HFFc6 (cell line): ENCODE data around the gene INSIG1. TPM values are rescaled to one million over a fixed set of nuclear protein-coding genes. Genes with fewer than 3 reads are reported as not detected.

Source experiments
- DNase-seq: peaks from one replicate; pipeline ENCODE4 v3.0.0-alpha.2; 2018
- H3K27ac Mint-ChIP-seq: 2 replicates; pipeline ENCODE4 v1.8.0; 2020; ENCODE audit warnings: mild to moderate bottlenecking, mixed read lengths
- H3K27me3 Mint-ChIP-seq: 2 replicates; pipeline ENCODE4 v1.8.0; 2021; ENCODE audit warnings: mild to moderate bottlenecking, moderate library complexity, mixed read lengths; ENCODE audit not compliant: insufficient read depth
- H3K36me3 Mint-ChIP-seq: 2 replicates; pipeline ENCODE4 v1.8.0; 2021; ENCODE audit warnings: low read depth, mixed read lengths
- H3K4me1 Mint-ChIP-seq: 2 replicates; pipeline ENCODE4 v1.8.0; 2020; ENCODE audit warnings: low read depth, mixed read lengths
- H3K4me3 Mint-ChIP-seq: 2 replicates; pipeline ENCODE4 v1.8.0; 2020; ENCODE audit warnings: mild to moderate bottlenecking, moderate library complexity, mixed read lengths
- H3K9me3 Mint-ChIP-seq: 2 replicates; pipeline ENCODE4 v1.8.0; 2020; ENCODE audit warnings: mild to moderate bottlenecking, mixed read lengths
- total RNA-seq, 6 experiments: library from RNA; stranded (reverse); fragmentation: NEBNext Ultra II Directional; extraction: Animal tissue kit (Norgen Biotek cat#: 25700); gene quantifications; 2 replicates in 1 of 6; 3 replicates in 5 of 6; pipeline ENCODE4 v1.2.3, GENCODE V29; 2021
- TF ChIP-seq, protein P1 (sequence below): fragments of 200-600 bp; sonication (generic); IDR thresholded peaks from 2 replicates; pipeline ENCODE4 v1.5.0; 2021; ENCODE audit warnings: antibody characterized with exemption, mild to moderate bottlenecking

INSIG1 gene
- total RNA-seq, 6 experiments from 2014 or later, result 7.1 to 11.0 (median 9.9) TPM

GRCh38 chr7:155286686-155287085, 11.0 kb upstream of the INSIG1 start:
- H3K4me1 Mint-ChIP-seq, result peaks cover 12% of the 10 kb centered on the region
- no peaks in the 10 kb centered on the region for H3K36me3 Mint-ChIP-seq
- no peak overlapping the region for H3K27ac Mint-ChIP-seq
- TF ChIP-seq, protein P1, sequence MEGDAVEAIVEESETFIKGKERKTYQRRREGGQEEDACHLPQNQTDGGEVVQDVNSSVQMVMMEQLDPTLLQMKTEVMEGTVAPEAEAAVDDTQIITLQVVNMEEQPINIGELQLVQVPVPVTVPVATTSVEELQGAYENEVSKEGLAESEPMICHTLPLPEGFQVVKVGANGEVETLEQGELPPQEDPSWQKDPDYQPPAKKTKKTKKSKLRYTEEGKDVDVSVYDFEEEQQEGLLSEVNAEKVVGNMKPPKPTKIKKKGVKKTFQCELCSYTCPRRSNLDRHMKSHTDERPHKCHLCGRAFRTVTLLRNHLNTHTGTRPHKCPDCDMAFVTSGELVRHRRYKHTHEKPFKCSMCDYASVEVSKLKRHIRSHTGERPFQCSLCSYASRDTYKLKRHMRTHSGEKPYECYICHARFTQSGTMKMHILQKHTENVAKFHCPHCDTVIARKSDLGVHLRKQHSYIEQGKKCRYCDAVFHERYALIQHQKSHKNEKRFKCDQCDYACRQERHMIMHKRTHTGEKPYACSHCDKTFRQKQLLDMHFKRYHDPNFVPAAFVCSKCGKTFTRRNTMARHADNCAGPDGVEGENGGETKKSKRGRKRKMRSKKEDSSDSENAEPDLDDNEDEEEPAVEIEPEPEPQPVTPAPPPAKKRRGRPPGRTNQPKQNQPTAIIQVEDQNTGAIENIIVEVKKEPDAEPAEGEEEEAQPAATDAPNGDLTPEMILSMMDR, result no peak
- DNase-seq, result no peak
- peaks cover 49% of the 10 kb centered on the region for H3K27me3 Mint-ChIP-seq
- no peaks in the 10 kb centered on the region for H3K9me3 Mint-ChIP-seq
- H3K4me3 Mint-ChIP-seq, result no peak overlapping the region

DNA sequence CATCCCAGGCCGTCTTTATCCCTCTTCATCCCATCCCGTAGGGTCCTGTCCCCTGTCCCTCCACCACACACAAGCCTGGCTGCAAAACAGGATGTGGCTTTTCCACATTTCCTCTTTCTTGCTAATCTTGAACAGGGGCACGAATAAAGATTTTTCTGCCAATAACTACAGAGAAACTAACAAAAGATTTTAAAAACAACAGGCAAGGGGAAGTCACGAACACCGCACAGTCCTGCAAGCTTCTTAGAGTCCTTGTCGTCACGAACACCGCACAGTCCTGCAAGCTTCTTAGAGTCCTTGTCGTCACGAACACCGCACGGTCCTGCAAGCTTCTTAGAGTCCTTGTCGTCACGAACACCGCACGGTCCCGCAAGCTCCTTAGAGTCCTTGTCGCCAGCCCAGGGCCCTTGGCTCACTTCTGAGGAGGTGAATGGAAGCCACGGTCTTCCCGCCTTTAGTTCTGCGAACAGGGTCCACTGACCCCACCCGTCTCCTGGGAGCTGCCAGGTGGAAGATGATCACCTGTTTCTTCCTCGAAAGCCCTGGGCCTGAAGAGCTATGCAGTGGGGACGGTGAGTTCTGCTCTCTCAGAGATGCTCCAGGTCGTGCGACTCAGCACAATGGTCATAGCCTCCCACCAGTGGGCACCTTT, 10.3 kb upstream of the INSIG1 start:
- TF ChIP-seq, protein P1, result no peak
- Mint-ChIP-seq H3K27ac (no peak overlapping the region), H3K4me1 (peaks cover 13% of the 10 kb centered on the region), H3K4me3 (no peak overlapping the region), H3K27me3 (peaks cover 48% of the 10 kb centered on the region), H3K9me3 (no peaks in the 10 kb centered on the region), H3K36me3 (no peaks in the 10 kb centered on the region)
- no peak for DNase-seq

- no peak overlapping the region for H3K27ac Mint-ChIP-seq
Observed at GRCh38 chr7:155288055-155288454, 9.6 kb upstream of the INSIG1 start.

GRCh38 chr7:155289107-155289506, 8.6 kb upstream of the INSIG1 start:
- peaks cover 44% of the 10 kb centered on the region for H3K27me3 Mint-ChIP-seq
- peaks cover 13% of the 10 kb centered on the region for H3K4me1 Mint-ChIP-seq
- TF ChIP-seq, protein P1, result no peak
- no peak for DNase-seq
- H3K4me3 Mint-ChIP-seq, result no peak overlapping the region
- H3K27ac Mint-ChIP-seq, result no peak overlapping the region
- no peaks in the 10 kb centered on the region for H3K36me3 Mint-ChIP-seq
- no peaks in the 10 kb centered on the region for H3K9me3 Mint-ChIP-seq

More at GRCh38 chr7:155288055-155288454, 9.6 kb upstream of the INSIG1 start:
- no peak for DNase-seq
- Mint-ChIP-seq H3K36me3 (no peaks in the 10 kb centered on the region), H3K4me3 (no peak overlapping the region), H3K9me3 (no peaks in the 10 kb centered on the region), H3K27me3 (peaks cover 45% of the 10 kb centered on the region), H3K4me1 (peaks cover 13% of the 10 kb centered on the region)
- TF ChIP-seq, protein P1, result no peak

DNA sequence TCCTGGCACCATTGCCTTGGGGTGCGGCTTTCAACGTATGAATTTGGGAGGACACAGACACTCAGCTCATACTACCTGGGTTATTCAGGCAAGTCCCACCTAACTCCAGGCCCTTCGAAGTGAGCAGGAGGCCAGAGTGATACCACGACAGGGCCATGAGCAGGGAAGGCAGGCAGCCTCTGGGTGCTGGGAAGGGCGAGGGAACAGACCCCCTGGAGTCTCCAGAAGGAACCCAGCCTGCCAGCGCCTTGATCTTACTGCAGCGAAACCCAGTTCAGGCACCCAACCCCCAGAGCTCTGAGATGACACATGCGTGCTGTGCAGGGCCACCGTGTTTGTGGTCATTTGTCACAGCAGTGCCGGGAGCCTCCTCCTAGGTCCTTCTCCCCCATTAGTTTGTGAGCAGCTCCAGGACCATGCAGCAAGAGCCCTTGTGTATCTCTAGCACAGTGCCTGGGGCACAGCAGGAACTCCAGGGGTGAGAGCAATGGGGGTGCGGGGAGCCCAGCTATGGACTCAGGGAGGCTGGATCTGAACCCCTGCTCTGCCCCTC, 7.7 kb upstream of the INSIG1 start:
- Mint-ChIP-seq H3K4me3 (no peak overlapping the region), H3K27ac (no peak overlapping the region), H3K4me1 (peaks cover 13% of the 10 kb centered on the region), H3K9me3 (no peaks in the 10 kb centered on the region), H3K36me3 (no peaks in the 10 kb centered on the region), H3K27me3 (peaks cover 39% of the 10 kb centered on the region)
- TF ChIP-seq, protein P1, result no peak
- no peak for DNase-seq
